Hypothalamus (tissue), 51 donors: ENCODE results near the gene LDLRAP1.

ENCODE experiments used
- DNase-seq, 51 donors: peaks; one replicate each; lab custom pipeline; 2025; lab: John Stamatoyannopoulos, UW

Gene LDLRAP1

DNA sequence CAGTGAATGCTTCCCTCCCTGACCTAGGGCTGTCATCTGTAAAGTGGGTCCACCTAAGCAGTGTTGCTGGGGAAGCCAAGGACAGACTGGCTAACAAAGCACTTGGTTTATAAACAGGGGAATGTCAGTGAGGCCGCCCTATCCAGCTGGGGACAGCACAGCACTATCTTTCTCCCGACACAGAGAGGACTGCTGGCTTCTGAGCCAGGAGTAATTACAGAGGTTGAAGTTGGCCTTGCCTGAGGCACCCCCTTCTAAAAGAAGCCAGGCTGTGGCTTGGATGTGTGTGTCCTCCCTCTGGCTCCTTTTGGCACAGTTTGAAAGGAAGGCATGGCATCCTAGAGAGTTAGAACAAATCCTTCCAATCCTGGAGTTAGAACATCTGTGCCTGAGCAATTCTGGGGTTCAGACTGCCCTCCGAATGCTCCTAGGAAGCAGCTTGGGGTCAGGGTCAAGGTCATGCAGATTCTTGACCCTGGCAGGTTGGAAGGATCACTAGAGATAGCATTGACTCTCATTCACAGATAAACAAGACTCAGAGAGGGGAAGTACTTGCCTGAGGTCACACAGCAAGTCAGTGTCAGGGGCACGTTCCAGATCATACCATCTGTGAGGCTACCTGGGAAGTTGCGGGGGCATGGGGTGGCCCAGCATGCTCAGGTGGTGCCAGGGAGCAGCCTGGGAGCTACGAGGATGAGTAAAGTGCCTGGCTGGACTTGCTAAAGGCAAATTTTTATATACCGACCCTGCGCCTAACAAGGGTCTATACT, 1.3 kb upstream of the LDLRAP1 start:
- peak in 2 of 51 donors; percentile 16 to 25 for DNase-seq

GRCh38 chr1:25543005-25543424, 391 bp upstream of the LDLRAP1 start:
- no peak for DNase-seq

- no peak for DNase-seq
Measured at GRCh38 chr1:25544243-25544764, 898 bp downstream of the LDLRAP1 start.

GRCh38 chr1:25544819-25545218, 1.4 kb downstream of the LDLRAP1 start:
- peak in 34 of 51 donors; percentile 19 to 78 (median 48) for DNase-seq

- DNase-seq, result no peak
Measured at GRCh38 chr1:25545767-25546166, 2.4 kb downstream of the LDLRAP1 start.

- no peak for DNase-seq
Measured at GRCh38 chr1:25546193-25546592, 2.8 kb downstream of the LDLRAP1 start.

DNA sequence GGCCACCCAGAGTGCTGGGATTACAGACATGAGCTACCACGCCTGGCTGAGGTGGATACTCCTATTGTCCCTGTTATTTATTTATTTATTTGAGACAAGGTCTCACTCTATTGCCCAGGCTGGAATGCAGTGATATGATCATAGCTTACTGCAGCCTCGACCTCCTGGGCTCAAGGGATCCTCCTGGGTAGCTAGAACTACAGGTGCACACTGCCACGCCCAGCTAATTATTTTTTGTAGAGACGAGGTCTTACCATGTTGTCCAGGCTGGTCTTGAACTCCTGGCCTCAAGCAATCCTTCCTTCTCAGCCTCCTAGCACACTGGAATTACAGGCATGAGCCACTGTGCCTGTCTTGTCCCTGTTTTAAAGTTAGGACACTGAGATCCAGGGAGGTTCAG, 5.2 kb downstream of the LDLRAP1 start:
- no peak for DNase-seq

- no peak for DNase-seq
Measured at GRCh38 chr1:25549273-25550154, 6.1 kb downstream of the LDLRAP1 start.

DNA sequence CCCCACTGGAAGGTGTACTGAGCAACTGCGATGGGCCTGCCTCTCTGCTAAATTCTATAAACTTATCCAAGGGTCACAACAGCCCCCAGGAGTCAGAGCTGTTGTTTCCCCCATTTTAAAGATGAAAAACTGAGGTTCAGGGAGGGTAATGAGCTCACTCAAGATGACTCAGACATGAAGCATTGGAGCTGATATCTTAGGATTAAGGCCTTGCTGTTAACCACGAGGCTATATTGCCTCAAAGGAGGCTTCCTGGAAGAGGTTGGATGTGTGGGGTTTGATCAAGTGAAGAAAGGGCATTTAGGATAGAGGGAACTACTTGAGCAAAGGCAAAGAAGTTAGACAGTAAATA, 6.7 kb downstream of the LDLRAP1 start:
- no peak for DNase-seq

DNA sequence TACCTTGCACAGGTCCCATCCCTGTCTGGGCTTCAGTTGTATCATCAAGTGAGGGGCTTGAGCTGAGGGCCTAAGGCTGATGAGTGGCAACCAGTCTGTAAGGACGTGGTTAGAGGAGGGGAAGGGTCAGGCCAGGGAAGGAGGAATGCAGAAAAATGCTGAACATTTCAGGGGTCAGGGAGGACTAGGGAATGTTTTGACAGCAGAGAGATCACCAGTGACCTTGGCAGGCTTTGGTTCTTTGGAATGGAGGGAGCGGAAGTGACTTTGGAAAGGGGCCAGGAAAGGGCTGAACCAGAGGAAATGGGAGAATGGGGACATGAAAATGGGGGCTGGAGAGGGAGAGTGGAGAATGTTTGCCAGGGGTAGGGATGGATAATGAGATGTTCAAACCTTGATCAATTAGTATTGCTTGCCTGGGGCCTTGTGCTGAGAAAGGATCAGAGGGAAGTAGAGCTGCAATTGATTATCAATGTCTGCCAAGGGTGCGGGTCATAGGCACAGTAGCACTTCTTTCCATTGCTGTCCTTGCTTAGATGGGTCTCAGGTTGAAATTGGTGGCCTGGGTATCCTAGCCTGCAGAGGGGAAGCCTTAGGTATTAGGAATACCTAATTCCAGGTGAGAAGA, 7.4 kb downstream of the LDLRAP1 start:
- DNase-seq, result no peak

DNA sequence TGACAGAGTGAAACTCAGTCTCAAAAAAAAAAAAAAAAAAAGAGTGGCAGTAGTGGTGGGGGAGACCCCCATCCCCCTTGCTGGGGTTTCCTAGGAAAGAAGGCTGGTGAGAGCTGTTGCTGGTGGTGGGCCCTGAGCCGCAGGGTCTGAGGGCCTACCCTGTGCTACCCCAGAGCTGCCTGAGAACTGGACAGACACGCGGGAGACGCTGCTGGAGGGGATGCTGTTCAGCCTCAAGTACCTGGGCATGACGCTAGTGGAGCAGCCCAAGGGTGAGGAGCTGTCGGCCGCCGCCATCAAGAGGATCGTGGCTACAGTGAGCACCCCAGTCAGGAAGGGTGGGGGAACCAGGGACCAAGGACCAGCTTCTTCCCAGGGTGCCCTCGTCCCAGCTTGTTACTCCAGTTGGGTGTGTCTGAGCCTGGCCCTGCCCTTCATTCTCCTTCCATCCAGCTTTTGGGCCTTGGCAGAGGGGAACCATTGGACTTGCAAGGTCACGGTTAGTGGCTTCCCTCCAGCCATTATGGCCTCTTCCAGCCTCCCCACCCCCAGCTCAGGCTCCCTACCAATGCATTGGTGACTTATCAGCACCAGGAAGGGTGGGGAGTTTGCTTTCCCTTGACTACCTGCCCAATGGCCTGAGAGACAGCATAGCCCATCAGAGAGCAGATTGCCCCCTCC, 10.5 kb downstream of the LDLRAP1 start:
- DNase-seq, result no peak

GRCh38 chr1:25554430-25554780, 11.0 kb downstream of the LDLRAP1 start:
- no peak for DNase-seq

DNA sequence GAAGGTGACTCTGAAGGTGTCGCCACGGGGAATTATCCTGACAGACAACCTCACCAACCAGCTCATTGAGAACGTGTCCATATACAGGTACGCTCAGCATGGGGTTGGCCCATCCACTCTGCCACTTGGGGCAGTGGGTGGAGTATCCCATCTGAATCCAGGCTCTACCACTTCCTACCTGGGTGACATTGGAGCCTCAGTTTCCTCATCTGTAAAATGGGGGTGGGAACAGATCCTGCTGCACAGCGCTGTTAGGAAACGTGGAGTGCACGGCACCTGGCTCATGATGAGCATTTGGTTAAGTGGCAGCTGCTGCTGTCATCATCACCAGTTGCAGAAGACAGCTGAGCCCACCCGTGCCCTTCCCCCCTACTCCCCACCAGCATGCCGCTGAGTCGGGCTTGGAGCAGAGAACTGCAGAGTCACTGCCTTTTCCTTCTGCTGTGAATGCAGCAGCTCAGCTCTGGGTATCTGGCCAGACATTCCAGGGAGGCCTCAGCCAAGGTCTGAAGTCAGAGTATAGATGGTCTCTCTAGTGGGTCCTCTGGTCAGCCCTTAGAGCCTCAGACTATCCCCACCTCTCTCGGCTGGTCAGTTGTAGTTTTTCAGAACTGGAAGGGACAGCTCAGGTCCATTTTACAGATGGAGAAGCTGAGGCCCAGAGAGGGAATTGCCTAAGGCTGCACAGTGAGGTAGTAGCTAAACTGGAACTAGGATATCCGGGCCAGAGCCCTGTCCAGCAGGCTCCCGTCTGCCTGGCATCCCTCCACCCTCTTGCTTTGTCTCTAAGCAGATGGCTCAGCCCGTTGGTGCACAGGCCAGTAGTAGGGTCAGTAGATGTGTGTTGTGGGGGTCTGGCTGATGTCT, 11.7 kb downstream of the LDLRAP1 start:
- no peak for DNase-seq

GRCh38 chr1:25555753-25556092, 12.3 kb downstream of the LDLRAP1 start:
- no peak for DNase-seq

- no peak for DNase-seq
Measured at GRCh38 chr1:25556132-25556670, 12.8 kb downstream of the LDLRAP1 start.

- no peak for DNase-seq
Measured at GRCh38 chr1:25556791-25557476, 13.5 kb downstream of the LDLRAP1 start.

DNA sequence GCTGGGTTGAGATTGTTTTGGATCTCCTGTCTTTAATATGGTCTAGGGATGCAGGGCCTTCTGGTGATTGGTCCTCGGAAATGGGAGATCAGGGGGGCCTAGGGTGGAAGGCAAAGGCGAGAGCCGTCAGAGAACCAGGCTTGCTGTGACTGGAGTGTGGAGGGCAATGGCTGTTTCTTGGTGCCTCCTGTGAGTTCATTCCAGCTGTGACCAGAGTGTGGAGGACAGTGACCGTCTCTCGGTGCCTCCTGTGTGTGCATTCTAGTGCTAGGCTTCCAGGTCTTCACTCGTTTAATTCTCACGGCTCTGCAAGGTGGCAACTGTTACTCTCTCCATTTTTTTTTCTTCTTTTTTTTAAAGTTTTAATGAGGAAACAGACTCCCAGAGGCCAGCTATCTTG, 14.1 kb downstream of the LDLRAP1 start:
- DNase-seq, result peak in 1 of 51 donors; percentile 27

GRCh38 chr1:25559031-25559430, 15.6 kb downstream of the LDLRAP1 start:
- DNase-seq, result no peak

- no peak for DNase-seq
Measured at GRCh38 chr1:25560001-25560400, 16.6 kb downstream of the LDLRAP1 start.
